Loucy (cell line): ENCODE measurements around the gene TAAR1.

Source experiments
- CTCF ChIP-seq: fragments of 200-600 bp; sonication (generic); conservative IDR thresholded peaks from 2 replicates; pipeline ENCODE4 v1.5.1; 2014; ENCODE audit warnings: mild to moderate bottlenecking, antibody characterized with exemption, low read length
- EZH2phosphoT487 ChIP-seq: fragments of 200-600 bp; IDR thresholded peaks from 2 replicates; pipeline ENCODE4 v1.6.1; 2018; ENCODE audit warnings: antibody characterized with exemption, mild to moderate bottlenecking, moderate library complexity, borderline replicate concordance

GRCh38 chr6:132624175-132624574, 34.8 kb downstream of the TAAR1 start, which contains the start of gene TAAR2:
- TF ChIP-seq CTCF = no peak
- TF ChIP-seq EZH2phosphoT487 = no peak
